ENCODE data around the gene PHYKPL.
A peak's percentile ranks its signal among the peaks of the same experiment; 100 is the strongest.

GRCh38 chr5:178163772-178164735 is 68.5 kb downstream of the PHYKPL start:
- TF ChIP-seq CTCF (IDR thresholded peaks at IDR 0.05; ENCODE audit: poor library complexity, severe bottlenecking): peak; percentile 98
- TF ChIP-seq EZH2 (IDR thresholded peaks at IDR 0.05; ENCODE audit: borderline replicate concordance, insufficient read depth, low read length, poor library complexity, severe bottlenecking): no peak
- no peak for TF ChIP-seq TAF1 (IDR thresholded peaks at IDR 0.05; ENCODE audit: low read depth)
- no peak for TF ChIP-seq REST (IDR thresholded peaks at IDR 0.05; ENCODE audit: borderline replicate concordance)
- peak; percentile 96 for TF ChIP-seq RAD21 (conservative IDR thresholded peaks at IDR 0.05)
- peak; percentile 94 for TF ChIP-seq SMC3 (conservative IDR thresholded peaks at IDR 0.05; ENCODE audit: poor library complexity)

Data from neural cell (in vitro differentiated cells).